ENCODE data around the gene PPP2R5A.

- TF ChIP-seq CTCF (IDR thresholded peaks at IDR 0.05; ENCODE audit: low read depth, low read length) (no peak), MAX (IDR thresholded peaks at IDR 0.05; ENCODE audit: low read depth, low read length) (no peak)
Observed at GRCh38 chr1:212354464-212354863, 69.3 kb downstream of the PPP2R5A start.

Measured in NB4 (cell line).